Endodermal cell (in vitro differentiated cells): Measurements from ENCODE around the gene CDH23. TPM values are rescaled to one million over a fixed set of nuclear protein-coding genes. Genes with fewer than 3 reads are reported as not detected.

Experiments
- DNase-seq: peaks from one replicate; pipeline ENCODE4 v3.0.0-alpha.2; 2017
- H3K27ac ChIP-seq: 2 replicates; pipeline ENCODE4 v1.5.1; 2013; ENCODE audit warnings: mild to moderate bottlenecking, low read depth, low read length, moderate library complexity
- H3K27me3 ChIP-seq: 2 replicates; pipeline ENCODE4 v1.6.1; 2013; ENCODE audit warnings: mild to moderate bottlenecking, low read length, moderate library complexity; ENCODE audit not compliant: insufficient read depth, control insufficient read depth, poor library complexity, severe bottlenecking
- H3K36me3 ChIP-seq: 2 replicates; pipeline ENCODE4 v1.7.0; 2013; ENCODE audit warnings: mild to moderate bottlenecking, low read length, moderate library complexity; ENCODE audit not compliant: control insufficient read depth, insufficient read depth
- H3K4me1 ChIP-seq: one replicate; pipeline ENCODE4 v1.7.0; 2013; ENCODE audit warnings: low read length; ENCODE audit not compliant: control insufficient read depth, insufficient read depth
- H3K4me3 ChIP-seq: 2 replicates; pipeline ENCODE4 v1.5.1; 2013; ENCODE audit warnings: mild to moderate bottlenecking, low read length, moderate library complexity
- H3K9ac ChIP-seq: 2 replicates; pipeline ENCODE4 v1.6.1; 2013; ENCODE audit warnings: mild to moderate bottlenecking, low read length, moderate library complexity; ENCODE audit not compliant: poor library complexity, severe bottlenecking; ENCODE audit errors: extremely low read depth
- H3K9me3 ChIP-seq: 2 replicates; pipeline ENCODE4 v1.6.1; 2013; ENCODE audit warnings: mild to moderate bottlenecking, low read length, moderate library complexity; ENCODE audit not compliant: control insufficient read depth
- H3K27ac Mint-ChIP-seq: 2 replicates; pipeline ENCODE4 v1.8.0; 2020; ENCODE audit warnings: mixed read lengths
- H3K27me3 Mint-ChIP-seq: 2 replicates; pipeline ENCODE4 v1.8.0; 2021; ENCODE audit warnings: mild to moderate bottlenecking, mixed read lengths; ENCODE audit not compliant: insufficient read depth
- H3K36me3 Mint-ChIP-seq: 2 replicates; pipeline ENCODE4 v1.8.0; 2020; ENCODE audit warnings: low read depth, mixed read lengths
- H3K4me1 Mint-ChIP-seq: 2 replicates; pipeline ENCODE4 v1.8.0; 2020; ENCODE audit warnings: mixed read lengths
- H3K4me3 Mint-ChIP-seq: 2 replicates; pipeline ENCODE4 v1.8.0; 2020; ENCODE audit warnings: mild to moderate bottlenecking, moderate library complexity, mixed read lengths
- H3K9me3 Mint-ChIP-seq: 2 replicates; pipeline ENCODE4 v1.8.0; 2020; ENCODE audit warnings: mild to moderate bottlenecking, mixed read lengths
- WGBS, 2 experiments: methylation state at CpG; one replicate each; pipeline versions ENCODE4 v1.1.5 to v1.1.7; 2013; ENCODE audit warnings: missing lambda C conversion rate in 2 of 2, mixed read lengths in 1 of 2; ENCODE audit not compliant: insufficient coverage in 1 of 2, insufficient read length in 1 of 2; 5-methylcytosine and 5-hydroxymethylcytosine counted together
- total RNA-seq, 2 donors: library from RNA; stranded (reverse); fragmentation: NEBNext Ultra II Directional in 1 of 2; extraction: Animal tissue kit (Norgen Biotek cat#: 25700) in 1 of 2; gene quantifications; 2 replicates in 1 of 2; 3 replicates in 1 of 2; pipeline ENCODE4 v1.2.1, GENCODE V29; 2021
- TF ChIP-seq, protein P1 (sequence below): fragments of 200-600 bp; sonication (generic); conservative IDR thresholded peaks from 2 replicates; pipeline ENCODE4 v1.5.0; 2021; ENCODE audit warnings: antibody characterized with exemption, mild to moderate bottlenecking

The CDH23 gene
- total RNA-seq, 2 donors from 2014 or later = 2.1 to 4.2 TPM

GRCh38 chr10:71578069-71578468 is 181.3 kb downstream of the CDH23 start:
- WGBS, 2 experiments = 84 to 87% methylated on average over 7 to 10 of the region's 10 CpGs
- H3K4me1 Mint-ChIP-seq = peaks cover 24% of the 10 kb centered on the region

DNA sequence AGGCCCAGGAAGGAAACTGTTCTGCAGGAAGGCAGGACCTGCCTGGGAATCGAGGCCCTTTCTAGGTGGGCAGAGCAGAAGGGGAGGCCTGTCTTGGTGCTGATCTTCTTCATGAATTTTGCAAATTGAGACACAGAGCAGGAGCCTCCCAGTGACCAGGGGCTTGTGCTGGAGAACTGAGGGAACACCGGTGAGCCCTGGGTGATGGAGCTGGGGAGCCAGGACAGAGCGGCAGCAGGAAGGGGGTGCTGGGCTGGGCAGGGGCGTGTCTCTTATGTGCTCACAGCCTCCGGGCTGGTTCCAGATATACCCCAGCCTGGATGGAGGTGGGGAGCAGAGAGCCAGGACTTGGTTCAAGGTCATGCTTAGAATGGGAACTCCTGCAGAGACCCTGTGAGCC is 182.9 kb downstream of the CDH23 start:
- no peak for DNase-seq
- 89 to 93% methylated on average over 2 to 5 of the region's 5 CpGs for WGBS, 2 experiments
- Histone ChIP-seq H3K4me1 (no peaks in the 10 kb centered on the region), H3K9me3 (no peaks in the 10 kb centered on the region), H3K9ac (no peak overlapping the region), H3K27ac (no peak overlapping the region), H3K27me3 (no peaks in the 10 kb centered on the region), H3K36me3 (no peaks in the 10 kb centered on the region), H3K4me3 (no peak overlapping the region)
- no peaks in the 10 kb centered on the region for H3K9me3 Mint-ChIP-seq
- no peaks in the 10 kb centered on the region for H3K36me3 Mint-ChIP-seq
- TF ChIP-seq, protein P1, sequence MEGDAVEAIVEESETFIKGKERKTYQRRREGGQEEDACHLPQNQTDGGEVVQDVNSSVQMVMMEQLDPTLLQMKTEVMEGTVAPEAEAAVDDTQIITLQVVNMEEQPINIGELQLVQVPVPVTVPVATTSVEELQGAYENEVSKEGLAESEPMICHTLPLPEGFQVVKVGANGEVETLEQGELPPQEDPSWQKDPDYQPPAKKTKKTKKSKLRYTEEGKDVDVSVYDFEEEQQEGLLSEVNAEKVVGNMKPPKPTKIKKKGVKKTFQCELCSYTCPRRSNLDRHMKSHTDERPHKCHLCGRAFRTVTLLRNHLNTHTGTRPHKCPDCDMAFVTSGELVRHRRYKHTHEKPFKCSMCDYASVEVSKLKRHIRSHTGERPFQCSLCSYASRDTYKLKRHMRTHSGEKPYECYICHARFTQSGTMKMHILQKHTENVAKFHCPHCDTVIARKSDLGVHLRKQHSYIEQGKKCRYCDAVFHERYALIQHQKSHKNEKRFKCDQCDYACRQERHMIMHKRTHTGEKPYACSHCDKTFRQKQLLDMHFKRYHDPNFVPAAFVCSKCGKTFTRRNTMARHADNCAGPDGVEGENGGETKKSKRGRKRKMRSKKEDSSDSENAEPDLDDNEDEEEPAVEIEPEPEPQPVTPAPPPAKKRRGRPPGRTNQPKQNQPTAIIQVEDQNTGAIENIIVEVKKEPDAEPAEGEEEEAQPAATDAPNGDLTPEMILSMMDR = no peak
- H3K4me3 Mint-ChIP-seq = no peak overlapping the region
- no peaks in the 10 kb centered on the region for H3K27me3 Mint-ChIP-seq
- no peak overlapping the region for H3K27ac Mint-ChIP-seq
- peaks cover 19% of the 10 kb centered on the region for H3K4me1 Mint-ChIP-seq

More at GRCh38 chr10:71578069-71578468, 181.3 kb downstream of the CDH23 start:
- Histone ChIP-seq H3K4me1 (no peaks in the 10 kb centered on the region), H3K9ac (no peak overlapping the region), H3K4me3 (no peak overlapping the region), H3K36me3 (no peaks in the 10 kb centered on the region), H3K27ac (no peak overlapping the region), H3K27me3 (no peaks in the 10 kb centered on the region), H3K9me3 (no peaks in the 10 kb centered on the region)
- H3K9me3 Mint-ChIP-seq = no peaks in the 10 kb centered on the region
- no peak for DNase-seq
- TF ChIP-seq, protein P1 = no peak
- H3K27me3 Mint-ChIP-seq = no peaks in the 10 kb centered on the region
- H3K27ac Mint-ChIP-seq = no peak overlapping the region
- H3K4me3 Mint-ChIP-seq = no peak overlapping the region
- no peaks in the 10 kb centered on the region for H3K36me3 Mint-ChIP-seq

- no peaks in the 10 kb centered on the region for H3K4me1 ChIP-seq
- 60 to 81% methylated on average over 1 to 2 of the region's 2 CpGs for WGBS, 2 experiments
Measured at GRCh38 chr10:71580415-71580814, 183.7 kb downstream of the CDH23 start.

More at GRCh38 chr10:71580415-71580814, 183.7 kb downstream of the CDH23 start:
- H3K36me3 Mint-ChIP-seq = no peaks in the 10 kb centered on the region
- Histone ChIP-seq H3K9me3 (no peaks in the 10 kb centered on the region), H3K27me3 (no peaks in the 10 kb centered on the region), H3K9ac (no peak overlapping the region), H3K36me3 (no peaks in the 10 kb centered on the region), H3K4me3 (no peak overlapping the region), H3K27ac (no peak overlapping the region)
- no peak overlapping the region for H3K4me3 Mint-ChIP-seq
- H3K27ac Mint-ChIP-seq = no peak overlapping the region
- no peaks in the 10 kb centered on the region for H3K27me3 Mint-ChIP-seq
- H3K4me1 Mint-ChIP-seq = peaks cover 16% of the 10 kb centered on the region
- TF ChIP-seq, protein P1 = no peak
- H3K9me3 Mint-ChIP-seq = no peaks in the 10 kb centered on the region
- no peak for DNase-seq
